PC-9 (cell line): ENCODE measurements around the gene CDHR4. TPM values are rescaled to one million over a fixed set of nuclear protein-coding genes. Genes with fewer than 3 reads are reported as not detected.

Experiments used
- BruUV-seq: library from RNA; stranded (reverse); fragments of 400-500 nt; replicated peaks from 2 replicates; lab custom pipeline; 2021; lab: Mats Ljungman, UMichigan
- CTCF ChIA-PET: fragments of 300-600 bp; sonication (Branson Sonifier 250); formaldehyde crosslinking; loops from one replicate; lab custom pipeline; 2022; ENCODE audit warnings: antibody characterized with exemption; lab: Charles Lee
- POLR2A ChIA-PET: fragments of 300-600 bp; sonication (Branson Sonifier 250); formaldehyde crosslinking; loops from one replicate; lab custom pipeline; 2022; ENCODE audit warnings: antibody characterized with exemption; ENCODE audit not compliant: unreplicated experiment; lab: Charles Lee
- DNase-seq, 2 experiments: peaks; one replicate each; pipeline versions ENCODE4 v3.0.0 to v3.0.0-alpha.2; 2015 to 2022; ENCODE audit warnings: mixed read lengths in 1 of 2
- H2AFZ ChIP-seq: fragments of 200-600 bp; sonication (generic); 2 replicates; pipeline ENCODE4 v1.8.1; 2017; ENCODE audit warnings: antibody characterized with exemption
- H3F3A ChIP-seq: fragments of 200-600 bp; sonication (generic); 2 replicates; pipeline ENCODE4 v1.8.1; 2017; ENCODE audit warnings: antibody characterized with exemption, mild to moderate bottlenecking, low read depth; ENCODE audit not compliant: insufficient read depth
- H3K27ac ChIP-seq: fragments of 200-600 bp; sonication (generic); 2 replicates; pipeline ENCODE4 v1.6.1; 2016; ENCODE audit warnings: mixed run types
- H3K27me3 ChIP-seq: fragments of 200-600 bp; sonication (generic); 2 replicates; pipeline ENCODE4 v1.6.1; 2016; ENCODE audit warnings: low read depth, mixed run types; ENCODE audit not compliant: insufficient read depth
- H3K36me3 ChIP-seq: fragments of 200-600 bp; sonication (generic); 2 replicates; pipeline ENCODE4 v1.6.1; 2016; ENCODE audit warnings: low read depth, mixed run types
- H3K4me1 ChIP-seq: fragments of 200-600 bp; sonication (generic); replicated peaks from 2 replicates; pipeline ENCODE4 v1.6.1; 2016; ENCODE audit warnings: mixed run types; ENCODE audit not compliant: insufficient read depth
- H3K4me2 ChIP-seq: fragments of 200-600 bp; sonication (generic); 2 replicates; pipeline ENCODE4 v1.6.1; 2017; ENCODE audit warnings: mixed run types
- H3K4me3 ChIP-seq: fragments of 200-600 bp; sonication (generic); 2 replicates; pipeline ENCODE4 v1.6.1; 2016; ENCODE audit warnings: mixed run types
- H3K79me2 ChIP-seq: fragments of 200-600 bp; sonication (generic); 2 replicates; pipeline ENCODE4 v1.6.1; 2017; ENCODE audit warnings: low read depth, mixed run types
- H3K9me2 ChIP-seq: fragments of 200-600 bp; sonication (generic); 2 replicates; pipeline ENCODE4 v1.8.1; 2017; ENCODE audit warnings: mild to moderate bottlenecking; ENCODE audit not compliant: insufficient read depth
- H3K9me3 ChIP-seq: fragments of 200-600 bp; sonication (generic); 2 replicates; pipeline ENCODE4 v1.8.1; 2016; ENCODE audit warnings: low read depth; ENCODE audit not compliant: insufficient read depth
- H4K20me1 ChIP-seq: fragments of 200-600 bp; sonication (generic); 2 replicates; pipeline ENCODE4 v1.8.1; 2017; ENCODE audit not compliant: insufficient read depth
- CTCF ChIP-seq: fragments of 200-600 bp; sonication (generic); conservative IDR thresholded peaks from 2 replicates; pipeline ENCODE4 v1.6.1; 2017; ENCODE audit warnings: mixed run types, antibody characterized with exemption, mild to moderate bottlenecking, moderate library complexity
- EZH2 ChIP-seq: fragments of 200-600 bp; sonication (generic); IDR thresholded peaks from 2 replicates; pipeline ENCODE4 v1.8.0; 2017; ENCODE audit warnings: antibody characterized with exemption, low read depth
- intact Hi-C: fragments of 100-400 bp; cut with micrococcal nuclease; formaldehyde crosslinking; loops from one replicate; pipeline ENCODE4 v1.10.0; 2022; ENCODE audit not compliant: unreplicated experiment
- total RNA-seq: library from RNA; stranded (reverse); gene quantifications from 2 replicates; pipeline ENCODE4 v1.2.3, GENCODE V29; 2021

The CDHR4 gene
- total RNA-seq, 1 experiment from 2014 or later = 3.5 TPM

GRCh38 chr3:49799105-49799504 is 568 bp downstream of the CDHR4 start:
- intact Hi-C loops = no loop called here
- POLR2A ChIA-PET = no interaction called here
- H3K36me3 ChIP-seq = no peaks in the 10 kb centered on the region
- no peak overlapping the region for H3K27ac ChIP-seq
- H3K9me3 ChIP-seq = no peaks in the 10 kb centered on the region
- no peaks in the 10 kb centered on the region for H4K20me1 ChIP-seq
- no peak overlapping the region for H3K4me3 ChIP-seq
- peaks cover 7% of the 10 kb centered on the region for H3K27me3 ChIP-seq
- DNase-seq = no peak
- H3K9me2 ChIP-seq = no peaks in the 10 kb centered on the region
- H3K4me1 ChIP-seq = peaks cover 11% of the 10 kb centered on the region; the same call in 1 of the 2 replicates
- H3K4me2 ChIP-seq = peak overlapping the region; percentile 41
- no peak for TF ChIP-seq EZH2
- no peak for TF ChIP-seq CTCF
- TSS peak; percentile 39 for BruUV-seq
- no peak overlapping the region for H2AFZ ChIP-seq
- no peaks in the 10 kb centered on the region; the same call in 1 of the 2 replicates for H3F3A ChIP-seq
- CTCF ChIA-PET = interaction anchor here (0.7 kb wide), 1 partner anchor 27 kb away, joined by 8 read pairs; no protein-coding TSS in a partner anchor
- no peaks in the 10 kb centered on the region for H3K79me2 ChIP-seq

GRCh38 chr3:49794926-49795905 is 4.5 kb downstream of the CDHR4 start:
- Histone ChIP-seq H3F3A (no peaks in the 10 kb centered on the region), H3K27ac (no peak overlapping the region), H4K20me1 (no peaks in the 10 kb centered on the region), H3K4me1 (peaks cover 11% of the 10 kb centered on the region; the same call in 1 of the 2 replicates), H3K36me3 (no peaks in the 10 kb centered on the region), H3K9me2 (no peaks in the 10 kb centered on the region), H3K79me2 (no peaks in the 10 kb centered on the region), H3K27me3 (no peaks in the 10 kb centered on the region), H3K9me3 (no peaks in the 10 kb centered on the region), H2AFZ (no peak overlapping the region), H3K4me3 (no peak overlapping the region), H3K4me2 (no peak overlapping the region)
- no peak for DNase-seq
- ChIA-PET CTCF (no interaction called here), POLR2A (no interaction called here)
- TF ChIP-seq CTCF (no peak), EZH2 (no peak)
- intact Hi-C loops = no loop called here
- BruUV-seq = no TSS peak

- TF ChIP-seq EZH2 (no peak), CTCF (no peak)
- Histone ChIP-seq H3K9me3 (no peaks in the 10 kb centered on the region), H4K20me1 (no peaks in the 10 kb centered on the region), H3K36me3 (no peaks in the 10 kb centered on the region), H3K4me3 (no peak overlapping the region), H3K4me2 (no peak overlapping the region), H3K27ac (no peak overlapping the region), H2AFZ (no peak overlapping the region), H3K27me3 (no peaks in the 10 kb centered on the region), H3K79me2 (no peaks in the 10 kb centered on the region), H3F3A (no peaks in the 10 kb centered on the region), H3K9me2 (no peaks in the 10 kb centered on the region), H3K4me1 (peaks cover 4% of the 10 kb centered on the region; the same call in 1 of the 2 replicates)
- CTCF ChIA-PET = no interaction called here
- BruUV-seq = no TSS peak
- POLR2A ChIA-PET = no interaction called here
- intact Hi-C loops = no loop called here
- DNase-seq = no peak
Observed at GRCh38 chr3:49794431-49794830, 5.2 kb downstream of the CDHR4 start.
